ENCODE results near the gene PTGFR.

PTGFR gene

DNA sequence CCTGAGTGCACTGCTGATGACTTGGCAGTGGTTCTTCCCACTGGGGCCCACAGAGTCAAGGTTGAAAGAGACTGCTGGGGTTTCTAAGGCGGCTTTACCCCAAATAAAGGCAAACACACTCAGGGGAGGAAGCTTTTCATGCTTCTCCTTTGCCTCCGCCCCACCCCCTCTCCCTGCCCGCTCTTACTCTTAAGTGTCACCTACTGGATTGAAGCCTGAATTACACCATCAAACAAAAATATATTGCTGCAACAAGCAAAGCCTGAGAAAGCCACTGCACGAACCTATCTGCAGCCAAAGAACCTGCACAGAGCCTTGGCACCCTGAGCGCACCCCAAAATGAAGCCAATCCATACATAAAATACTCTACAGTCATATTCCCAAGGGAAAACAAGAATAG, 63.1 kb downstream of the PTGFR start:
- Mint-ChIP-seq H3K4me1 (no peaks in the 10 kb centered on the region), H3K4me3 (no peak overlapping the region), H3K27me3 (ENCODE audit: low read depth) (no peaks in the 10 kb centered on the region), H3K36me3 (ENCODE audit: low read depth) (no peaks in the 10 kb centered on the region), H3K27ac (no peak overlapping the region), H3K9me3 (peaks cover 38% of the 10 kb centered on the region)
- no peak for TF ChIP-seq CTCF (IDR thresholded peaks at IDR 0.05; ENCODE audit: unreplicated experiment in 3 of 3)

GRCh38 chr1:78554840-78555239, 64.1 kb downstream of the PTGFR start:
- Mint-ChIP-seq H3K9me3 (peaks cover 31% of the 10 kb centered on the region), H3K27me3 (ENCODE audit: low read depth) (no peaks in the 10 kb centered on the region), H3K4me3 (no peak overlapping the region), H3K4me1 (no peaks in the 10 kb centered on the region), H3K36me3 (ENCODE audit: low read depth) (no peaks in the 10 kb centered on the region), H3K27ac (no peak overlapping the region)
- TF ChIP-seq CTCF (IDR thresholded peaks at IDR 0.05; ENCODE audit: unreplicated experiment in 3 of 3) = no peak

GRCh38 chr1:78559680-78560079, 68.9 kb downstream of the PTGFR start:
- H3K27me3 Mint-ChIP-seq (ENCODE audit: low read depth) = no peaks in the 10 kb centered on the region

DNA sequence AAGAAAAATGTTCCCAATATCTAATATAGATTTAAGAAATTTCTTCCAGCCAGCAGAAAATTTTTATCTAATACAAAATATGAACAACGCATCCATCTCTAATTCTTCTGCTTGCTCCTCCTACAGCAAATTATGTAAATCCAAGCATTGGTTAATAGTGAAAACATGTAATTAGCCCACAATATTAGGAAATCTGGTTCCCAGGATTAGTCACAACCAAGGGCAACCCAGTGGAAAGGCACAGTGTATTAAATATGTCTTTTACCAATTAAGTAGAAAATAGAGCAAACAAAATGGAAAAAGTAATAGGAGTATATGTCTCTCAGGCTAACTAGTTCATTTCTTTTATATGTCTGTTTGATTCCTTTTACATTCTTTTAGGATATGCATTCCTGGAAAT, 70.0 kb downstream of the PTGFR start:
- Mint-ChIP-seq H3K4me1 (no peaks in the 10 kb centered on the region), H3K9me3 (peaks cover 10% of the 10 kb centered on the region), H3K4me3 (no peak overlapping the region), H3K27ac (no peak overlapping the region), H3K27me3 (ENCODE audit: low read depth) (no peaks in the 10 kb centered on the region), H3K36me3 (ENCODE audit: low read depth) (no peaks in the 10 kb centered on the region)
- no peak for TF ChIP-seq CTCF (IDR thresholded peaks at IDR 0.05; ENCODE audit: unreplicated experiment in 3 of 3)

More at GRCh38 chr1:78559680-78560079, 68.9 kb downstream of the PTGFR start:
- H3K36me3 Mint-ChIP-seq (ENCODE audit: low read depth) = no peaks in the 10 kb centered on the region
- H3K9me3 Mint-ChIP-seq = peaks cover 17% of the 10 kb centered on the region
- H3K4me3 Mint-ChIP-seq = no peak overlapping the region
- H3K4me1 Mint-ChIP-seq = no peaks in the 10 kb centered on the region
- no peak overlapping the region for H3K27ac Mint-ChIP-seq
- TF ChIP-seq CTCF (IDR thresholded peaks at IDR 0.05; ENCODE audit: unreplicated experiment in 3 of 3) = no peak

GRCh38 chr1:78561856-78562255, 71.1 kb downstream of the PTGFR start:
- peaks cover 3% of the 10 kb centered on the region for H3K9me3 Mint-ChIP-seq
- TF ChIP-seq CTCF (IDR thresholded peaks at IDR 0.05; ENCODE audit: unreplicated experiment in 3 of 3) = no peak
- H3K27me3 Mint-ChIP-seq (ENCODE audit: low read depth) = no peaks in the 10 kb centered on the region
- no peak overlapping the region for H3K4me3 Mint-ChIP-seq
- no peaks in the 10 kb centered on the region for H3K4me1 Mint-ChIP-seq
- H3K36me3 Mint-ChIP-seq (ENCODE audit: low read depth) = no peaks in the 10 kb centered on the region
- H3K27ac Mint-ChIP-seq = no peak overlapping the region

DNA sequence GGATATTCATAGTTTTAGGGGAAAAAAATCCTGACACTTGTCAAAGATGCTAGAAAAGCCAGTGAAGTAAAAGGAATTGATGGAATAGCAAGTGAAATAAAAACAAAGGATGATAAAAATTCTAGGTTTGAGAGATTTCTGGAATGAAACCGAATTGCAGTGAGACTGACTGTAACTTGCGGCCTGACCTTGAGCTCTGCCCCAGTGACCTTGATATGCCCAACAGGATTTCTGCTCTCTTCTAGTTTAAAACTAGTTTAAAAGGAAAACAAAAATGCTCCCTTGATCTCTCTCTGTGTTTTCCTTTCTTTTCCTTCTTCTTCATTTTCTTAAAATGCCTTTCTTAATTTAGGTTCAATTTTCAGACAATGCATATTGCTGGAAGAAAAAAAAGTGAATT, 74.6 kb downstream of the PTGFR start:
- H3K4me3 Mint-ChIP-seq = no peak overlapping the region
- no peaks in the 10 kb centered on the region for H3K27me3 Mint-ChIP-seq (ENCODE audit: low read depth)
- no peaks in the 10 kb centered on the region for H3K9me3 Mint-ChIP-seq
- H3K4me1 Mint-ChIP-seq = no peaks in the 10 kb centered on the region
- TF ChIP-seq CTCF (IDR thresholded peaks at IDR 0.05; ENCODE audit: unreplicated experiment in 3 of 3) = no peak
- no peak overlapping the region for H3K27ac Mint-ChIP-seq
- no peaks in the 10 kb centered on the region for H3K36me3 Mint-ChIP-seq (ENCODE audit: low read depth)
